SK-N-MC (cell line): ENCODE results near the gene CALD1.
"Not testable (repeated sequence)": the region's sequence is repeated elsewhere in the genome, so short reads cannot be mapped to it uniquely, and the experiment has no call there.

Source experiments
- DNase-seq: peaks from one replicate; pipeline ENCODE4 v3.0.0-alpha.2; 2011; ENCODE audit warnings: low read depth, low spot score
- H3K27ac ChIP-seq: fragments of 200-600 bp; sonication (generic); 2 replicates; pipeline ENCODE4 v1.5.1; 2016; ENCODE audit warnings: mixed run types
- H3K36me3 ChIP-seq: fragments of 200-600 bp; sonication (generic); 2 replicates; pipeline ENCODE4 v1.6.1; 2017; ENCODE audit warnings: antibody characterized with exemption, low read length, mixed read lengths; ENCODE audit not compliant: insufficient read depth
- H3K4me3 ChIP-seq: fragments of 200-600 bp; sonication (generic); 2 replicates; pipeline ENCODE4 v1.5.1; 2016
- H3K9ac ChIP-seq: fragments of 200-600 bp; sonication (generic); 2 replicates; pipeline ENCODE4 v1.8.0; 2017; ENCODE audit warnings: mixed run types, mixed read lengths; ENCODE audit not compliant: insufficient read length
- H3K9me3 ChIP-seq: fragments of 200-600 bp; sonication (generic); 2 replicates; pipeline ENCODE4 v1.6.1; 2017; ENCODE audit warnings: low read depth, mild to moderate bottlenecking, antibody characterized with exemption, low read length, moderate library complexity, mixed read lengths
- EZH2 ChIP-seq: fragments of 200-600 bp; sonication (generic); IDR thresholded peaks from one replicate; pipeline ENCODE4 v1.6.1; 2017; ENCODE audit warnings: antibody characterized with exemption
- FOXP2 ChIP-seq: optimal IDR thresholded peaks from 2 replicates; pipeline ENCODE3; 2011; ENCODE audit warnings: mild to moderate bottlenecking, moderate library complexity; ENCODE audit not compliant: insufficient read depth; ENCODE audit errors: extremely low read length, control extremely low read depth
- POLR2AphosphoS5 ChIP-seq: IDR thresholded peaks from 2 replicates; pipeline ENCODE4 v1.6.1; 2012; ENCODE audit warnings: mild to moderate bottlenecking, low read depth, low read length, borderline replicate concordance

Gene CALD1

GRCh38 chr7:134948736-134949135 lies 169.3 kb downstream of the CALD1 start:
- TF ChIP-seq POLR2AphosphoS5 (no peak), EZH2 (no peak), FOXP2 (no peak)
- Histone ChIP-seq H3K9ac (no peak overlapping the region), H3K9me3 (no peaks in the 10 kb centered on the region), H3K36me3 (no peaks in the 10 kb centered on the region), H3K4me3 (no peak overlapping the region), H3K27ac (no peak overlapping the region)
- DNase-seq: no peak

GRCh38 chr7:134949171-134949570 lies 169.7 kb downstream of the CALD1 start:
- H3K9me3 ChIP-seq: no peaks in the 10 kb centered on the region
- no peak overlapping the region for H3K27ac ChIP-seq
- H3K36me3 ChIP-seq: no peaks in the 10 kb centered on the region
- no peak overlapping the region for H3K4me3 ChIP-seq
- DNase-seq: no peak
- TF ChIP-seq EZH2 (no peak), FOXP2 (no peak), POLR2AphosphoS5 (no peak)
- no peak overlapping the region for H3K9ac ChIP-seq

GRCh38 chr7:134954197-134955082 lies 175.0 kb downstream of the CALD1 start:
- Histone ChIP-seq H3K9me3 (no peaks in the 10 kb centered on the region), H3K9ac (no peak overlapping the region), H3K36me3 (no peaks in the 10 kb centered on the region), H3K27ac (no peak overlapping the region), H3K4me3 (no peak overlapping the region)
- no peak for TF ChIP-seq EZH2
- TF ChIP-seq FOXP2: no peak
- TF ChIP-seq POLR2AphosphoS5: no peak
- DNase-seq: no peak

GRCh38 chr7:134957005-134957404 lies 177.6 kb downstream of the CALD1 start:
- H3K36me3 ChIP-seq: no peaks in the 10 kb centered on the region
- DNase-seq: no peak
- no peak overlapping the region for H3K9ac ChIP-seq
- TF ChIP-seq FOXP2: no peak
- no peak for TF ChIP-seq POLR2AphosphoS5
- no peak for TF ChIP-seq EZH2
- H3K4me3 ChIP-seq: no peak overlapping the region
- H3K9me3 ChIP-seq: no peaks in the 10 kb centered on the region
- no peak overlapping the region for H3K27ac ChIP-seq

GRCh38 chr7:134959810-134960209 lies 180.4 kb downstream of the CALD1 start:
- Histone ChIP-seq H3K27ac (no peak overlapping the region), H3K9ac (no peak overlapping the region), H3K9me3 (no peaks in the 10 kb centered on the region), H3K4me3 (no peak overlapping the region), H3K36me3 (no peaks in the 10 kb centered on the region)
- no peak for DNase-seq
- TF ChIP-seq FOXP2: no peak
- no peak for TF ChIP-seq EZH2
- no peak for TF ChIP-seq POLR2AphosphoS5

GRCh38 chr7:134962270-134962780 lies 182.9 kb downstream of the CALD1 start:
- TF ChIP-seq EZH2 (no peak), FOXP2 (no peak), POLR2AphosphoS5 (no peak)
- H3K9ac ChIP-seq: peak overlapping the region; percentile 43
- no peaks in the 10 kb centered on the region for H3K9me3 ChIP-seq
- no peaks in the 10 kb centered on the region for H3K36me3 ChIP-seq
- H3K4me3 ChIP-seq: peak overlapping the region; percentile 53
- peak; percentile 28 for DNase-seq
- H3K27ac ChIP-seq: peak overlapping the region; percentile 63

- TF ChIP-seq FOXP2 (no peak), POLR2AphosphoS5 (no peak), EZH2 (no peak)
Observed at GRCh38 chr7:134963036-134963435, 183.6 kb downstream of the CALD1 start.

GRCh38 chr7:134966691-134967090 lies 187.3 kb downstream of the CALD1 start:
- no peaks in the 10 kb centered on the region for H3K9me3 ChIP-seq
- no peak overlapping the region for H3K4me3 ChIP-seq
- no peak overlapping the region for H3K9ac ChIP-seq
- no peak for DNase-seq
- H3K27ac ChIP-seq: no peak overlapping the region
- no peak for TF ChIP-seq FOXP2
- TF ChIP-seq EZH2: no peak
- TF ChIP-seq POLR2AphosphoS5: no peak
- no peaks in the 10 kb centered on the region for H3K36me3 ChIP-seq

More at GRCh38 chr7:134963036-134963435, 183.6 kb downstream of the CALD1 start:
- Histone ChIP-seq H3K9me3 (no peaks in the 10 kb centered on the region), H3K27ac (peak overlapping the region; percentile 63; the same call in 1 of the 2 replicates), H3K36me3 (no peaks in the 10 kb centered on the region), H3K4me3 (peak overlapping the region; percentile 53), H3K9ac (peak overlapping the region; percentile 43)
- DNase-seq: no peak

- no peak overlapping the region for H3K9ac ChIP-seq
- no peaks in the 10 kb centered on the region for H3K36me3 ChIP-seq
- DNase-seq: no peak
- no peaks in the 10 kb centered on the region for H3K9me3 ChIP-seq
- no peak overlapping the region for H3K4me3 ChIP-seq
- TF ChIP-seq FOXP2 (no peak), POLR2AphosphoS5 (no peak), EZH2 (no peak)
- H3K27ac ChIP-seq: no peak overlapping the region
Observed at GRCh38 chr7:134968110-134968509, 188.7 kb downstream of the CALD1 start.

GRCh38 chr7:134981645-134982044 lies 202.2 kb downstream of the CALD1 start:
- H3K4me3 ChIP-seq, H3K27ac ChIP-seq, DNase-seq, H3K9me3 ChIP-seq, H3K36me3 ChIP-seq, H3K9ac ChIP-seq: not testable (repeated sequence)
